ENCODE measurements around the gene MMP14. TPM values are rescaled to one million over a fixed set of nuclear protein-coding genes. Genes with fewer than 3 reads are reported as not detected.
"Not testable (repeated sequence)": the region's sequence is repeated elsewhere in the genome, so short reads cannot be mapped to it uniquely, and the experiment has no call there.

The MMP14 gene
- polyA plus RNA-seq (ENCODE audit: insufficient read length in 3 of 3), result 100 to 1,000 TPM; 132 to 140 (median 134) TPM

GRCh38 chr14:22836301-22837113 is at the start of gene MMP14:
TSS of gene MMP14 (plus strand) at chr14:22836585. CDS start at chr14:22836818, 233 bp downstream.
- peak in 1 of 3 donors; percentile 80 for DNase-seq (ENCODE audit: low read depth in 3 of 3, low spot score in 2 of 3)

DNA sequence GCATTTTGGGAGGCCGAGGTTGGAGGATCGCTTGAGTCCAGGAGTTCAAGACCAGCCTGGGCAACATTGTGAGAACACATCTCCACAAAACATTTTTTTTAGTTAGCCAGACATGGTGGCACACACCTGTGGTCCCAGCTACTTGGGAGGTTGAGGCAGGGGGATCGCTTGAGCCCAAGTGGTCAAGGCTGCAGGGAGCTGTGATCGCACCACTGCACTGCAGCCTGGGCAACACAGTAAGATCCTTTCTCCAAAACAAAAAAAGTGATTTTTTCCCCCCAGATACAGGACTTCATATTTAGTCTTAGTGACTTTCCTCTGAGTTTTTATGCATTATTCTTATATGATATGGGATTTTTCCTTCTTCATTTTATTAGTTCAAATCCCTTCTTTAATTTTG is 49.7 kb upstream of the MMP14 start:
- no peak for DNase-seq (ENCODE audit: low read depth in 3 of 3, low spot score in 2 of 3)

DNA sequence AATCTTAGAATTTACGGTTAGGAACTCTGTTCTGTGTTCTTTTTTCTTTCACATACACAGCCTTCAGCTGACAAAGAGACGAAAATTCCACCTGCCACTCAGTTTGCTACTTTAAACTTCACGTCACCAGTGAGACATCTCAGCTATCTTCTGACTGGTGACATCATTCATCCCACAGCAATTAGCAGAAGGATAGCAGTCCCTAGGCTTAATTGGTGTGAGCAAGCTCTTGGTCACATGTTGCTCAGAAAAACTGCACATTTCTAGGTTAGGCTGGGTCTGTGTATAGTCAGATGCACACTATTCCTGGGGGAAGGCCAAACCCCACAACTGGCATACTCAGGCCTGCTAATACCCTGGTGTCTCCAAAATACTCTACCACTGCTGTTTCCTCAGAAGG is 45.1 kb upstream of the MMP14 start:
- no peak for DNase-seq (ENCODE audit: low read depth in 3 of 3, low spot score in 2 of 3)

DNA sequence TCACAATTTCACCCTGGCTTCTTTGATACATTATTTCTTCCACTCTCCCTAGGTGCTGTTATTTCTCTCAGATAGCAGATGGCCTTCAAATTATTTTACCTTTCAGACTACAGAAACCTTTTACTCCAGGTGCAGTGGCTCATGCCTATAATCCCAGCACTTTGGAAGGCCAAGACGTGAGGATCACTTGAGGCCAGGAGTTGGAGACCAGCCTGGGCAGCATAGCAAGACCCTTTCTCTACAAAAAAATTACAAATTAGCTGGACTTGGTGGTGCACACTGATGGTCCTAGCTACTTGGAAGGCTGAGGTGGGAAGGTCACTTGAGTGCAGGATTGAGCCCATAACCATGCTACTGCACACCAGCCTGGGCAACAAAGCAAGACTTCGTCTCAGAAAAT is 44.2 kb upstream of the MMP14 start:
- DNase-seq (ENCODE audit: low read depth in 3 of 3, low spot score in 2 of 3), result no peak

DNA sequence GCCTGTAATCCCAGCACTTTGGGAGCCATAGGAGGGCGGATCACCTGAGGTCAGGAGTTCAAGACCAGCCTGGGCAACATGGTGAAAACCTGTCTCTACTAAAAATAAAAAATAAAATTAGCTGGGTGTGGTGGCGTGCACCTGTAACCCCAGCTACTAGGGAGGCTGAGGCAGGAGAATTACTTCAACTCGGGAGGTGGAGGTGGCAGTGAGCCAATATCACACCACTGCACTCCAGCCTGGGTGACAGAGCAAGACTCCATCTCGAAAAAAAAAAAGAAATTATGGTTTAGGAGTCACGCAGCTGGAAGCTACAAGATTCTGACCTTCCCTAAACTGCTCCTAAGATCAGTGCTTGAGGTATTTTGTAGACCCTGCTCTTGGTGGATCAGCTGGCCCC is 42.8 kb upstream of the MMP14 start:
- not testable (repeated sequence) for DNase-seq (ENCODE audit: low read depth in 3 of 3, low spot score in 2 of 3)

DNA sequence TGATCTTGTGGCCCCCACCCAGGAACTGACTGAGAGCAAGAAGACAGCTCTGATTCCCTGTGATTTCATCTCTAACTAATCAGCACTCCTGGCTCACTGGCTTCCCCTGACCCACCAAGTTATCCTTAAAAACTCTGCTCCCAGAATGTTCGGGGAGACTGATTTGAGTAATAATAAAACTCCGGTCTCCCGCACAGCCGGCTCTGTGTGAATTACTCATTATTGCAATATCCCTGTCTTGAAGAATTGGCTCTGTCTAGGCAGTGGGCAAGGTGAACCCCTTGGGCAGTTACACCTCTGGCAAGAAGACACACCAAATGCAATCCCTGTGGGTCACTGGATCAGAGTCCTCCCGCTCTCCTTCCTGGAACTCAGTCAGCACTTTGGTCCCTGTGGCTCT is 42.4 kb upstream of the MMP14 start:
- no peak for DNase-seq (ENCODE audit: low read depth in 3 of 3, low spot score in 2 of 3)

DNA sequence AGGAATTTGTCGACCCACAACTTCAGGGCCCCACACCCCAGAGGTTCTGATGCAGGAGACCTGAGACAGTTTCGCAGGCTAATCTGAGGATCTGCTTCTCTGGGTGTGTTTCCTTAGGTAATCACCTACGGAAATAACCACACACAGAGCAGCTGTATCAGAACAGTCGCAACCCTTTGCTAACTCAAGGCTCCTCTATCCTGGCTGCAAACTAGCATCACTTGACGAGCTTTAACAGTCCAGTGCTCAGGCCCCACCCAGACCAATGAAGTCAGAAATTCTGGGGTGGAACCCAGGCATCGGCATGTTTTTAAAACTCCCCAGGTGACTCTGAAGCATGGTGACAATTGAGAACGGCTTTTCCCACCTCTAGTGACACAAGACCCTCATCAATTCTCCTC is 41.8 kb upstream of the MMP14 start:
- DNase-seq (ENCODE audit: low read depth in 3 of 3, low spot score in 2 of 3), result no peak

DNA sequence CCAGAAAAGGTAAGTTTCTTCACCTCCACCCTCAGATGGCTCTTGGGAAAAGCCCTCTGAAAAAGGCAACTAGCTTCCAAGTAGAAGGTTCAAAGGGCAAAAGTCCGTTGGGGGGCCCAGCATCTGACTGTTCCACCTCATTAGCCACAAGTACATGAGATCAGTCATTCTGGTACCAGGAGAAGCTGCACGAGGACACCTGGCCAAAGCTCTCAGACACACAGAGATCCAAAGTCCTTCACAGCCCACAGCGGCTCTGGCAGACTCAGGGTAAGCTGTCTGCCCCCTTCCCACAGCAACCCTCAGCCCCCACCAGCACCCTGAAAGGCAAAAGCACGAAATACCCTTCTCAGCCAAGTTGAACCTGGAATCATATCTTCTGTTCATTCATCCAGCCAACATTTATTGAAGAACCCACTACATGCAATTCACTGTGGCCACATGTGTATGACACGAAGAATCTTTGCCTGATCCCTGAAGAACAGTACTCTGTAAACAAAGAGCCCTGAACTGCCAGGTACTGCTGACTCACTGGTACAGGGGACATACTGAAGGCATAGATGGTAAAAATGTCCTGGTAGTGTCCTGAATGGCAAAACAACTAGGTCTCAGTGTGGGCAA is 40.2 kb upstream of the MMP14 start:
- DNase-seq (ENCODE audit: low read depth in 3 of 3, low spot score in 2 of 3), result no peak

GRCh38 chr14:22797017-22797917 is 39.1 kb upstream of the MMP14 start:
- DNase-seq (ENCODE audit: low read depth in 3 of 3, low spot score in 2 of 3), result no peak

DNA sequence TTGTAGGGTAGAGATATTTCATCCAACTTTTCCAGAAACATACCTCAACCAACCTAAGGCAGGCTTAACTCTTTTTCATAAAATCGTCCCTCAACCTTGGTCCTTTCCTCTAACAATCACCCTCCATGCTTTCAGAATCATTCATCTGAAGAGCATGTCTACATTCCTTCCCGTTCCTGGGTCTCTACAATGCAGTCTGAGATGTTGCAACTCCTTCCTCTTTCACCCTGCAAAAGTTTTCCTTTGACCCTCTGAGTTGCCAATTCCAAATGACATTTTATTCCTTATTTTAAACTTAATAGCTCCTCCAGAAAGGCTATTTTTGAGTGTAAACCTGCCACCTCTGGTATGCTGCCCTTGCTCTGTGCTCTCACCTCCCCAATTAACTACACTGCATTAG is 37.9 kb upstream of the MMP14 start:
- no peak for DNase-seq (ENCODE audit: low read depth in 3 of 3, low spot score in 2 of 3)

DNA sequence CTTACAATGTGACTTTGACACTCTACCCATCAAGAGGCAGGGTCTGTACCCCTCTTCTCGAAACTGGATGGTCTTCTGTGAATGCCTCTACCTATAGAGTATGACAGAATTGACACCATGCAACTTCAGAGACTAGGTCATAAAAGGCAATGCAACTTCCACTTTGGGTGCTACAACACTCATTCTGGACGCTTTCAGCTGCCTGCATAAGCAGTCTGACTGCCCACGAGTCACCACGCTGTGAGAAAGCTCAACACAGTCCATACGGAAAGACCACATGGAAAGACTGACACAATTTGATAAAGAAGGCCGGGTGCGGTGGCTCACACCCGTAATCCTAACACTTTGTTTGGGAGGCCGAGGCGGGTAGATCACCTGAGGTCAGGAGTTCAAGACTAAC is 36.0 kb upstream of the MMP14 start:
- no peak for DNase-seq (ENCODE audit: low read depth in 3 of 3, low spot score in 2 of 3)

DNA sequence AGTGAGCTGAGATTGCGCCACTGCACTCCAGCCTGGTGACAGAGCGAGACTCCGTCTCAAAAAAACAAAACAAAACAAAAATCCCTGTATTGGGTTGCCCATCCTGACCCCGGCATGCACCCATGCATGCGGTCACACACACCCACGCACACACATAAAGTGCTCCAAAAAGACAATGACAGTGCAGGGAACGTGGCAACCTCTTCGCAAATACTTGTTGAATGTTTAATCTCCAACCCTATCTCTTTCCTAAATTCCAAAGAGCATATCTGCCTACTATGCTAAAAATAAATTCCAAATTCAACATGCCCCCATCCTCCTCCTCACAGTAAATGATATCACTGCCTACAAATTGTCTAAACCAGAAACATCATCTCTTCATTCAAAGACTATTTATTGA is 34.7 kb upstream of the MMP14 start:
- DNase-seq (ENCODE audit: low read depth in 3 of 3, low spot score in 2 of 3), result no peak

DNA sequence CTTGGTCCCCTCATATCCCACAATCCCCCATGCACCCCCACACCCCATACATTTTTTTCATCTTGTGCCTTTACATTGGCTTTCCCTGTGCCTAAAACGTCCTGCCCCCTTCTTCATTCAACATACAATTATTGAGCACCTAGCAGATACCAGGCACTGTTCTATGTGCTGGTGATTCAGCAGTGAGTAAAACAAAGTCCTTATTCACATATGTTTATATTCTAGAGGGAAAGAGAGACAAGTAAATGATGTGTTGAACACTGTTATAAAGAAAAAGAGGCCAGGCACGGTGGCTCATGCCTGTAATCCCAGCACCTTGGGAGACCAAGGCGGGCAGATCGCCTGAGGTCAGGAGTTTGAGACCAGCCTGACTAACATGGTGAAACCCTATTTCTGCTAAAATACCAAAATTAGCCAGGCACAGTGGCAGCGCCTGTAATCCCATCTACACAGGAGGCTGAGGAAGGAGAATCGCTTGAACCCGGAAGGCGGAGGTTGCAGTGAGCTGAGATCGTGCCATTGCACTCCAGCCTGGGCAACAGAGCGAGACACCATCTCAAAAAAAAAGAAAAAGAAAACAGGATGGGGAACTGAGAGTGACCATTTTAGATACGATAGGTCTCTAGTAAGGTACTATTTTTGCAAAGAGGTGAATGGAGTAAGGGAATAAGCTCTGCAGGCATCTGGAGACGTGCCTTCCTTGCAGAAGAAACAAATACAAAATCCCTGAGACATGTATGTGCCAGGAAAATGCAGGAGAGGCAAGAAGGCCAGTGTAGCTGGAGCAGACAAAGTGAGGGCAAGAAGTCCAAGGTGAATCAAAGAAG is 33.3 kb upstream of the MMP14 start:
- DNase-seq (ENCODE audit: low read depth in 3 of 3, low spot score in 2 of 3), result no peak

DNA sequence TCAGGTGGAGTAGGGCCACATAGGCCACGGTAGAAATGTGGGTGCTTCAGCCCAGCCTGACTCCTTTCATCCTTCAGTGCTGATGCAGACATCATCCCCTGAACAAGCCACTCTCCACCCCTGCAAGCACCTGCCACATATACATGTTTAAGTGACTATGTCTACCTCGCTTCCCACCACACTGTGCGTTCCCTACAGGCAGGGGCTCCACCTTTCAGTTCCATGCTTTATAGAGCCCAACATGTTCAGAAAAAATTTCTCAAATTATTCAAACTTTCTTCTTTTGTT is 32.8 kb upstream of the MMP14 start:
- DNase-seq (ENCODE audit: low read depth in 3 of 3, low spot score in 2 of 3), result no peak

DNA sequence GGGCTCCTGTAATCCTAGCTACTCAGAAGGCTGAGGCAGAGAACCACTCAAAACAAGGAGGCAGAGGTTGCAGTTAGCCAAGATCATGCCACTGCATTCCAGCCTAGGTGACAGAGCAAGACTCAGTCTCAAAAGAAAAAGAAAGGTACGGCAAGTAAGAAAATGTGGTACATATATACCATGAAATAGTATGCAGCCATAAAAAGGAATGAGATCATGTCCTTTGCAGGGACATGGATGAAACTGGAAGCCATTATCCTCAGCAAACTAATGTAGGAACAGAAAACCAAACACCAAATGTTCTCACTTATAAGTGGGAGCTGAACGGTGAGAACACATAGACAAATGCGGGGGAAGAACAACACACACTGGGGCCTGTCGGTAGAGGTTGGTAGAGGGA is 31.1 kb upstream of the MMP14 start:
- not testable (repeated sequence) for DNase-seq (ENCODE audit: low read depth in 3 of 3, low spot score in 2 of 3)

DNA sequence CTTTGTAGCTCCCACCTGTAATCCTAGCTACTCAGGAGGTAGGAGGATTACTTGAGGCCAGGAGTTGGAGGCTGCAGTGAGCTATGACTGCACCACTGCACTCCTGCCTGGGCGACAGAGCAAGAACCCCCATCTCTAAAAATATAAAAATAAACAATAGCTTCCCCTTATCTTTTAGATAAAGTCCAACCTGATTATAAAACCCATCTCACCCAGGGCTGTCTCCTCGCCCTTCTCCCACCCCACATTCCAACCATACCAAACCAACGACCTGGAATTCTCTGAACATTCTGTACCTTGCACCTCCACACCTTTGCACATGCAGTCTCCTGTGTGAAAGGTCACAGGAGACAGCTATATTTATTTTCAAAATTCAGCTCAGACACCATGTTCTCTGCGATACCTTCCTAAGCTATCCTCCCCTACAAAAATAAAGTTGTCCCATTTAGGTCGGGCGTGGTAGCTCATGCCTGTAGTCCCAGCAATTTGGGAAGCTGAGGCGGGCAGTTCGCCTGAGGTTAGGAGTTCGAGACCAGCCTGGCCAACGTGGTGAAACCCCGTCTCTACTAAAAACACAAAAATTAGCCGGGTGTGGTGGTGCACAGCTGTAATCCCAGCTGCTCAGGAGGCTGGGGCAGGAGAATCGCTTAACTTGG is 28.8 kb upstream of the MMP14 start:
- DNase-seq (ENCODE audit: low read depth in 3 of 3, low spot score in 2 of 3), result no peak

DNA sequence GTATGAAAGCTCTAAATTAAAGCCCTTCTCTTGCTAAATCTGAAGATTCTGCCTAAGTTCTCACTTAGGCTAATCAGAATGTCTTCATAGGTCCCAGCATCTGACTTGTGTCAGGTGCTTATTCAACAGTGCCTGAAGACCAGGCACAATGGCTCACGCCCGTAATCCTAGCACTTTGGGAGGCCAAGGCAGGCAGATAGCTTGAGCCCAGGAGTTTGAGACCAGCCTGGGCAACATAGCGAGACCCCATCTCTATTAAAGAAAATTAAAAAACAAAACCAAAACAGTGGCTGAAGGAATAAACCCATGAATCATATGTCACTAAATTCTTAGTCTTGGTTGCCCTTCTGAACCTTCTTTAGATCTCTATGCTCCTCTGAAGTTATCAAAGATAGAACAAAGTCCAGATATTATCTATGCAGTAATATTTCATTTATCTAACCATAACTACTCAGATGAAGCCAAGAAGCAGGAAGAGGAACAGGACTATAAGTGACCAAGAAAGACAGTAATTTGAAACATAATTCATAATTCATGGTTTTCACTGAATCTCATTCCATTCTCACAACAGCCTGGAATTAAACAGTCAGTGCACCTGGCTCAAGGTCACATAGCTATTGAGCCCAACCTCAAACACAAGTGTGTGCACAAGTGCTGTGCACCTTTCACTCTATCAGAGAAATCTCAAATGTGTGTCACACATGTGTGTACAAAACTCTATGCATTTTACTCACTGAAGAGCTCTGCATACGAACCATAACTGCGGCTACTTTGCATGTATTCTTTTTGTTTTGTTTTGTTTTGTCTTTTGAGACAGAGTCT is 27.8 kb upstream of the MMP14 start:
- DNase-seq (ENCODE audit: low read depth in 3 of 3, low spot score in 2 of 3), result no peak

GRCh38 chr14:22811722-22812121 is 24.7 kb upstream of the MMP14 start:
- no peak for DNase-seq (ENCODE audit: low read depth in 3 of 3, low spot score in 2 of 3)

GRCh38 chr14:22812744-22813143 is 23.6 kb upstream of the MMP14 start:
- no peak for DNase-seq (ENCODE audit: low read depth in 3 of 3, low spot score in 2 of 3)
